Liver (tissue), 9 donors: ENCODE measurements around the gene SF1. TPM values are rescaled to one million over a fixed set of nuclear protein-coding genes. Genes with fewer than 3 reads are reported as not detected.

ENCODE experiments used
- DNase-seq: peaks from one replicate; pipeline ENCODE4 v3.0.0-alpha.2; 2017; ENCODE audit warnings: low spot score
- H3K27ac ChIP-seq, 2 donors: one replicate each; pipeline ENCODE4 v1.7.0; 2013; ENCODE audit warnings: inconsistent platforms in 2 of 2, low read length in 2 of 2, control low read depth in 1 of 2, low read depth in 1 of 2, mild to moderate bottlenecking in 1 of 2
- H3K27me3 ChIP-seq, 4 donors: one replicate each; pipeline versions ENCODE4 v1.6.1 to v1.7.0; 2013; ENCODE audit warnings: low read length in 3 of 4, inconsistent platforms in 1 of 4, mild to moderate bottlenecking in 1 of 4, moderate library complexity in 1 of 4; ENCODE audit not compliant: control insufficient read depth in 4 of 4, insufficient read depth in 4 of 4
- H3K36me3 ChIP-seq, 4 donors: one replicate each; pipeline versions ENCODE4 v1.6.1 to v1.7.0; 2013; ENCODE audit warnings: low read length in 3 of 4, mild to moderate bottlenecking in 3 of 4, low read depth in 1 of 4, moderate library complexity in 1 of 4; ENCODE audit not compliant: control insufficient read depth in 4 of 4, insufficient read depth in 3 of 4
- H3K4me1 ChIP-seq, 4 donors: one replicate each; pipeline versions ENCODE4 v1.6.1 to v1.7.0; 2013; ENCODE audit warnings: low read length in 3 of 4, mild to moderate bottlenecking in 3 of 4, moderate library complexity in 1 of 4; ENCODE audit not compliant: control insufficient read depth in 4 of 4, insufficient read depth in 4 of 4
- H3K4me3 ChIP-seq, 3 donors: one replicate each; pipeline versions ENCODE4 v1.6.1 to v1.7.0; 2013; ENCODE audit warnings: low read length in 3 of 3, control low read depth in 1 of 3, low read depth in 1 of 3, mild to moderate bottlenecking in 1 of 3
- H3K9ac ChIP-seq, 2 donors: one replicate each; pipeline ENCODE4 v1.7.0; 2013; ENCODE audit warnings: low read length in 2 of 2, mild to moderate bottlenecking in 2 of 2, moderate library complexity in 2 of 2, control low read depth in 1 of 2, low read depth in 1 of 2
- H3K9me3 ChIP-seq, 4 donors: one replicate each; pipeline versions ENCODE4 v1.6.1 to v1.7.0; 2013; ENCODE audit warnings: low read length in 3 of 4; ENCODE audit not compliant: control insufficient read depth in 4 of 4
- ATF3 ChIP-seq: IDR thresholded peaks from 2 replicates; pipeline ENCODE4 v1.6.1; 2016; ENCODE audit warnings: antibody characterized with exemption
- CTCF ChIP-seq: fragments of 150-350 bp; IDR thresholded peaks from 2 replicates; pipeline ENCODE4 v1.5.1; 2017; ENCODE audit warnings: improper control_type of control experiment, low read depth, low read length; ENCODE audit not compliant: missing input control
- EGR1 ChIP-seq, 2 donors: IDR thresholded peaks; 2 replicates each; pipeline ENCODE4 v1.6.1; 2016 to 2018; ENCODE audit warnings: antibody characterized with exemption in 2 of 2, low read depth in 2 of 2
- FOXA1 ChIP-seq: IDR thresholded peaks from 2 replicates; pipeline ENCODE4 v1.6.1; 2016; ENCODE audit warnings: antibody characterized with exemption
- FOXA2 ChIP-seq: IDR thresholded peaks from 2 replicates; pipeline ENCODE4 v1.6.1; 2016; ENCODE audit warnings: antibody characterized with exemption
- GABPA ChIP-seq, 2 donors: IDR thresholded peaks in 1 of 2; conservative IDR thresholded peaks in 1 of 2; 2 replicates each; pipeline ENCODE4 v1.6.1; 2016; ENCODE audit warnings: antibody characterized with exemption in 2 of 2, mild to moderate bottlenecking in 1 of 2, moderate library complexity in 1 of 2
- HNF4A ChIP-seq, 2 donors: conservative IDR thresholded peaks; 2 replicates each; pipeline ENCODE4 v1.6.1; 2016; ENCODE audit warnings: antibody characterized with exemption in 2 of 2, mild to moderate bottlenecking in 2 of 2
- HNF4G ChIP-seq: IDR thresholded peaks from 2 replicates; pipeline ENCODE4 v1.6.1; 2016; ENCODE audit warnings: antibody characterized with exemption
- JUND ChIP-seq, 2 donors: IDR thresholded peaks; 2 replicates each; pipeline ENCODE4 v1.6.1; 2016; ENCODE audit warnings: antibody characterized with exemption in 2 of 2
- MAX ChIP-seq: IDR thresholded peaks from 2 replicates; pipeline ENCODE4 v1.6.1; 2016; ENCODE audit warnings: antibody characterized with exemption
- NR2F2 ChIP-seq: IDR thresholded peaks from 2 replicates; pipeline ENCODE4 v1.6.1; 2016; ENCODE audit warnings: antibody characterized with exemption
- REST ChIP-seq: IDR thresholded peaks from 2 replicates; pipeline ENCODE4 v1.6.1; 2016; ENCODE audit warnings: antibody characterized with exemption, mild to moderate bottlenecking
- RXRA ChIP-seq, 2 donors: IDR thresholded peaks; 2 replicates each; pipeline ENCODE4 v1.6.1; 2017 to 2018; ENCODE audit warnings: antibody characterized with exemption in 2 of 2, mild to moderate bottlenecking in 1 of 2
- SP1 ChIP-seq: IDR thresholded peaks from 2 replicates; pipeline ENCODE4 v1.6.1; 2018; ENCODE audit warnings: antibody characterized with exemption, mild to moderate bottlenecking
- TAF1 ChIP-seq: conservative IDR thresholded peaks from 2 replicates; pipeline ENCODE4 v1.6.1; 2016; ENCODE audit warnings: antibody characterized with exemption, mild to moderate bottlenecking
- YY1 ChIP-seq: IDR thresholded peaks from 2 replicates; pipeline ENCODE4 v1.6.1; 2016; ENCODE audit warnings: antibody characterized with exemption, mild to moderate bottlenecking
- ZBTB33 ChIP-seq: IDR thresholded peaks from 2 replicates; pipeline ENCODE4 v1.6.1; 2016; ENCODE audit warnings: antibody characterized with exemption
- WGBS: extraction: QIAGEN DNeasy Blood & Tissue Kit; methylation state at CpG from one replicate; pipeline ENCODE4 v1.1.7; 2013; 5-methylcytosine and 5-hydroxymethylcytosine counted together
- polyA plus RNA-seq, 2 donors: library from polyadenylated mRNA; stranded (reverse) in 1 of 2; unstranded in 1 of 2; fragments of 200-250 nt in 1 of 2; fragments of >200 nt in 1 of 2; fragmentation: Nextera tagmentation in 1 of 2; extraction: Ambion mirVana in 1 of 2; gene quantifications; one replicate each; pipeline versions ENCODE4 v1.2.1 to v1.2.3, GENCODE V29; 2013 to 2015
- total RNA-seq, 2 donors: library from RNA; depleted of rRNA; stranded (reverse); fragments of >200 nt; gene quantifications; one replicate each; pipeline ENCODE4 v1.2.3, GENCODE V29; 2014
- donor health status: healthy.
- donor health status: healthy.
- donor health status: healthy.
- donor health status: healthy.
- donor health status: healthy.

SF1 gene
- total and polyA plus RNA-seq, 4 donors, result 44.9 to 135 (median 50.1) TPM

- 91% methylated on average over 7 of the region's 7 CpGs for WGBS
- H3K4me3 ChIP-seq, result no peak overlapping the region
- no peak overlapping the region for H3K27ac ChIP-seq
- no peak for DNase-seq
- no peak for TF ChIP-seq ZBTB33
- no peak for TF ChIP-seq EGR1 (IDR thresholded peaks at IDR 0.05; ENCODE audit: low read depth in 2 of 2)
- no peak for TF ChIP-seq YY1
- no peak for TF ChIP-seq GABPA (IDR thresholded peaks at IDR 0.05 in 1 of 2, conservative IDR thresholded peaks at IDR 0.05 in 1 of 2)
- no peak for TF ChIP-seq JUND (IDR thresholded peaks at IDR 0.05)
- no peak for TF ChIP-seq HNF4A (conservative IDR thresholded peaks at IDR 0.05)
- TF ChIP-seq SP1, result no peak
- no peak for TF ChIP-seq HNF4G
- no peak for TF ChIP-seq CTCF
- TF ChIP-seq TAF1, result no peak
- no peak for TF ChIP-seq RXRA (IDR thresholded peaks at IDR 0.05)
- TF ChIP-seq FOXA1, result no peak
- TF ChIP-seq MAX, result no peak
- TF ChIP-seq REST, result no peak
- no peak for TF ChIP-seq ATF3
- no peak for TF ChIP-seq FOXA2
- TF ChIP-seq NR2F2, result no peak
- no peaks in the 10 kb centered on the region for H3K9me3 ChIP-seq
- peaks cover 0 to 6% (median 2%) of the 10 kb centered on the region in 4 donors for H3K36me3 ChIP-seq
- no peaks in the 10 kb centered on the region for H3K27me3 ChIP-seq
- peaks cover 3 to 16% (median 10%) of the 10 kb centered on the region in 4 donors for H3K4me1 ChIP-seq
- no peak overlapping the region for H3K9ac ChIP-seq
Measured at GRCh38 chr11:64799256-64799622, 20.9 kb upstream of the SF1 start.
